GM12892 (cell line): Measurements from ENCODE around the gene KIF2A.
A peak's percentile ranks its signal among the peaks of the same experiment; 100 is the strongest.

Experiments
- DNase-seq: peaks from one replicate; pipeline ENCODE4 v3.0.0; 2011; ENCODE audit not compliant: insufficient read length
- FAIRE-seq: peaks from 2 replicates; lab custom pipeline; 2011; peaks lifted over from hg19 to GRCh38; lab: Jason Lieb, UNC
- POLR2A ChIP-seq: IDR thresholded peaks from 2 replicates; pipeline ENCODE4 v1.6.1; 2011; ENCODE audit warnings: low read depth, low read length, control low read depth
- POLR2AphosphoS5 ChIP-seq: IDR thresholded peaks from 2 replicates; pipeline ENCODE4 v1.6.1; 2011; ENCODE audit warnings: low read depth, low read length, control low read depth
- TAF1 ChIP-seq: IDR thresholded peaks from 2 replicates; pipeline ENCODE4 v1.6.1; 2011; ENCODE audit warnings: low read depth, mild to moderate bottlenecking, control low read depth, low read length, borderline replicate concordance

The KIF2A gene

DNA sequence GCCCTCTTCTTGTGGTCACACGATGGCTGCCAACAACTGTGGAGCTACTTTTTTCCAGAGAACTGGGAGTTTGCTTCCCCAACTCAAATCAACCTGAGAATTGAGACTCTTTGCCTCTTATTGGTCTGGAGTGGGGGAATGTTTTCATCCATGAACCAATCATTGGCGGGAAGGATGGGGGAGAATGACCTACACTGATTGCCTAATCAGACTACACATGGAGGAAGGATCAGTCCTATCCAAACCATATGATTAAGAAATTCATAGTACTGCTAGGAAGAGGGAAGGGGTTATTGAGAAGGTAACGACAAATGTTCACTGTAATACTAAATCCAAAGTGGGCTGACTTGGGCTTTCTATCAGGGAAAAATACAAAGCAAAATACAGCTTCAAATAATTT, 7.9 kb upstream of the KIF2A start:
- TF ChIP-seq TAF1, result no peak
- no peak for TF ChIP-seq POLR2AphosphoS5
- no peak for TF ChIP-seq POLR2A
- FAIRE-seq (no peak), DNase-seq (no peak)

DNA sequence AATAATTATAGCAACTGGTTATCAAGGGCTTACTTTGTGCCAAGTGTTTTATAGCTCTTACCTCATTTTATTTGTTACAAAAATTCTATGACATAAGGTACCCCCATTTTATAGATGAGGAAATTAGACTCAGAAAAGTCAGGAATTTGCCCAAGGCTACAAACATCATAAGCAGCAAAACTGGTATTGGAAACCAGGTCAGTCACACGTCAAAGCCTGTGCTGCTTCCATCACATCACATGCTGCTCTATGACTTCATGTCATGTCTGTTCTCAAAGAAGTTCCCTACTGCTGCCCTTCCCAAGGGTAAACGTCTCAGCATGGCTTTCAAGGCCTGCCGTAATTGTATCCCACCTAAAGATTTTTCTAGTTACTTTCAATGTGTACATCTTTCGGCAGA, 6.9 kb upstream of the KIF2A start:
- no peak for TF ChIP-seq TAF1
- TF ChIP-seq POLR2AphosphoS5, result no peak
- TF ChIP-seq POLR2A, result no peak
- DNase-seq (no peak), FAIRE-seq (peak; percentile 27)

DNA sequence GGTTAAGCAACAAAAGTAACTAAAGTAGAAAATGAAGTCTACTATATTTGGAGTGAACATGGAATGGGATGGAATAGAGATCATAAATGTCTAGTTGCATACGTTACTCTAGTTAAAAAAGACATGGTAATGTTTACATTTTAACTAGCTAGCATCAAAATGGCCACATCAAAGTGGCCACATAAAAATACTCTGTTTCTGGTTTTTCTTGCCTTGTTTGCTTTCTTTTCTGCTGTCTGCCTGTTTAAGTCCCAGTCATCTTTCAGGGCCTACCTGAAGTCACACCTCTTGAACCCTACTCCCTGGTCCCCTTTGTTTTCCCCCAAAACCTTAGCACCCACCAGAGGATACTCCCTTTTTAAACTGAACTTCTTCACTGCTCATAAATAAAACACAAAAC, 6.4 kb upstream of the KIF2A start:
- DNase-seq (no peak), FAIRE-seq (no peak)
- TF ChIP-seq POLR2AphosphoS5 (no peak), TAF1 (no peak), POLR2A (no peak)

DNA sequence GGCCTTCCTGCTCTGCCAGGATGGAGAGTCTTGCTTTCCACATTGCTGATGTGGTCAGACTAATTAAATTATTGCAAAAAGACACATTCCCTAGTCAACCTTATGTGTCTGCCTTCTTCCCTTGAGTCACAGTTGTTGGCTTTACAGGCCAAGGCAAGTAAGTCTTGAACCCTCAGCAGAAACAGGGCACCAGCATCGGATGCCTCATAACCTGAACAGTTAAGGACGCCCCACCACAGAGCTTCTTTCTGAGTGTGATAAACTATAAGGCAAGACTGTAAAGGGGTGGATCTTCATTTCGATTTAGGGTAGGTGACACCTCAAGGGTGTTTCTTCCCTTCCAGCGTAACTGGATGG, 670 bp upstream of the KIF2A start:
- FAIRE-seq (peak; percentile 54), DNase-seq (no peak)
- TF ChIP-seq TAF1 (no peak), POLR2A (no peak), POLR2AphosphoS5 (no peak)

DNA sequence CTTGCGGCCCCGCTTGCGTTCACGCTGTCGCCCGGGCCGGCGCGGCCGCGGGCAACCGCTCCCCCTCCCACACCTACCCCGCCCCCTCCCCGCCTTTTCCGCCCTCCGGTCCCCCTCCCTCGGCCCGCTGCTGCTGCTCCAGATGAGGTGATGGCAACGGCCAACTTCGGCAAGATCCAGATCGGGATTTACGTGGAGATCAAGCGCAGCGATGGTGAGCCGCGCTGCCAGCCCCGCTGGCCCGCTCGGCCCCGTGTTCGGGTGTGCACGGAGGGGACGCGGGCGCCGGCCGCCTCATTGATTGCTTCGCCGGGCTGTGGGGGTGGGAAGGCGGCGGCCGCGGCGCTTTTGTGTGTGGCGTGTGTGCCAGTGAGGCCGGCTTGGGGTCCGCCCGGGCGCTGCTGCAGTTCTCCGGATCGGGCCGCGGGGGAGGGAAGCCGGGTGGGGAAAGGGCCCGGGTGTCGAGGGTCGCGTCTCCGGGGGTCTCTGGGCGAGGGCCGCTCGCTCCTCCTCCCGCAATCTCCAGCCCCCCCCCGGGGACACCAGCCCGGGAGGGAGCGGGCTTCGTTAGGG, 403 bp downstream of the KIF2A start:
- no peak for DNase-seq
- TF ChIP-seq POLR2A, result no peak
- no peak for TF ChIP-seq TAF1
- TF ChIP-seq POLR2AphosphoS5, result no peak
- FAIRE-seq, result no peak

DNA sequence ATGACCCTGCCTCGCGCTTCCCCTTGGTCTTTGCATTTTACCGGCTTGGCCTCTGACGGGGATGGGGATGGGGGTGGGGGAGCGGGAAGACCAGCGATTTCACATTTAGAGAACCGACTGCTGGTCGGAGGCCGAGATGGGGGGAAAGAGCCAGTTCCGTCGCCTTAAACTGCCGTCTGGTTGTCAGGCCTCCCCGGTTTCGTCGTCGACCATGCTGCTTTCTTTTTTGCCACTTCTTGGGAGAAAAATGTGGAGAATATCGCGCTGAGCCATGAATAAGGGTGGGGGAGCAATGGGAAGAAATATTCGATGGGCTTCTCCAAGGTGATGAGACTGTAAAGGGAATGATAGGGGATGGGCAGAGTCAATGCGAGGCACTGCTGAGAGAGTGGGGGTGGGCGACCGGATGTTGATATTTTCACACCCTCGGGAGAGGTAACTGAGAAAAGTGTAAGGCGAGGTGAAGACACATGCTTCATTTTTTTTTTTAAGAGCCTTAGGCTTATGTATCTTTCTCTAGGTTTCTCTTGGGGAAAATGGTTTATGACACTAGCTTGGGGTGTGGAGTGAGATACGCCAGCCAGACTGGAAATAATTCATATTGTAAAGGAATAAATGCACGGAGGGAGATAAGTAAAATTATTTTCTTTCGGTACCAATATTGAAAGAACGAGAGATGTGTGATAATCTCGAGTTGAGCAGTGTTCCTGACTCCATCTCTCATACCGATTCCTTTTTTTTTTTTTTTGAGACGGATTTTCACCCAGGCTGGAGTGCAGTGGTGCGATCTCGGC, 1.1 kb downstream of the KIF2A start:
- TF ChIP-seq POLR2A (no peak), POLR2AphosphoS5 (no peak), TAF1 (no peak)
- peak; percentile 20 for DNase-seq
- peak; percentile 78 for FAIRE-seq

DNA sequence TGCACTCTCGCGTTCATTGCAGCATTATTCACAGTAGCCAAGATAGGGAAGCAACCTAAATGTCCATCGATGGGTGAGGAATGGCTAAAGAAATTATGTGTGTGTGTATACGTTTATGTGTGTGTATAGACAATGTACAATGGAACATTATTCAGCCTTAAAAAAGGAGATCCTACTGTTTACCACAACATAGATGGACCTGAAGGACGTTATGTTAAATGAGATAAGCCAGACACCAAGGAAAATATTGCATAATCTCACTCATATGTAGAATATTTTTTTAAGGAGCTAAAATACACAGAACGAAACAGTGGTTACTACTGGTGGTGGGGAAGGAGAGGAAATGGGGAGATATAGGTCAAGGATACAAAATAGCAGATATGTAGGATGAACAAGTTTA, 2.4 kb downstream of the KIF2A start:
- no peak for TF ChIP-seq TAF1
- TF ChIP-seq POLR2AphosphoS5, result no peak
- TF ChIP-seq POLR2A, result no peak
- no peak for FAIRE-seq
- DNase-seq, result no peak

DNA sequence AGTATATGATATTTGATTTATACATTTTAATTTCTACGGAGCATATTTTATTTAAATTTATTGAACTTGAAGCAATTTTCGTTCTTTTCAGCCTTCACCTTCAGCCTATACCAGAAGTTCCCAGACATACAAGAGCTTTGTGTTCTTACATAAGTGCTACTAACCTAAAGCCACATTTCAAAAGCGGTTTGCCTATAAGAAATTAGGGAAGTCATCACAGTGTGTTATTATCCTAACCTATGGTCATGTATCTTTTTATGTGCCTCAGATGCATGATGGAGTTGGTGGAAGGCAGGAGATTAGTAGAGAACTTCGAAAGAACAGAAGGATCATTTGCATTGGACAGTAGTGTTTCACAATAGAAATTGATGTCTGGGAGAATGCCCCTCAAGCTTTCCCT, 3.1 kb downstream of the KIF2A start:
- no peak for TF ChIP-seq POLR2A
- no peak for TF ChIP-seq POLR2AphosphoS5
- no peak for TF ChIP-seq TAF1
- no peak for FAIRE-seq
- no peak for DNase-seq

DNA sequence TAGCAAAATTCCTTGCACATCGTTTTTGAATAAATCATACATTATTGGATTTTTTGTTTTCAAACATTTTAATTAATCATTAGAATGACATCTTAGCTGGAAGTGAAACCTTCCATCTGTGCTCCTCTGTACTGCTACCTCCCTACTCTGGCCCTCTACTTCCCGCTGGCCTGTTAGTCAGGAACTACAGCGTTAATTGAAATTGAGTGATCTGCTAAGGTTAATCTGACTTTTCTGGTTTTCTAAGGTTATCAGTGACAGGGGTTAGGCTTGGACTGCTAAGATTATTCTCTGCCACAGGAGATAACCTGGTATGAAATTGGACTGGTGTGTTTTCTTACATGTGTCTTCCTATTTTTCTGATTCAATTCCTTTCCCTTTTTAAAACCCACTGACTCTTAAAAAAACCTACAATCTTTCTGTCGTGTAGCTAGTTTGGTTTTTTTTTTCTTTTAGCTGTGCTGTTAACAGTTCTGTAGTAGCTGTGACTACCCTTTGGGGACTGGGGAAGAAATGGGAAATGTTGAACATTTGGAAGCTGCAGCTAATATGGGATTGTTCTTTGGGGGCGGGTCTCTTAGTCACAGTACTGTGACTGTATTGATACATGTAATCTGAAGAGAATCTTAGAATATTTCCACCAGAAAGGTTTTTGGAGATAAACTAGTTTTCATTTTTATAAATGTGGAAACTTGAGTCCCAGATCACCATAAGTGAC, 4.6 kb downstream of the KIF2A start:
- no peak for DNase-seq
- no peak for TF ChIP-seq TAF1
- TF ChIP-seq POLR2AphosphoS5, result no peak
- TF ChIP-seq POLR2A, result no peak
- no peak for FAIRE-seq

DNA sequence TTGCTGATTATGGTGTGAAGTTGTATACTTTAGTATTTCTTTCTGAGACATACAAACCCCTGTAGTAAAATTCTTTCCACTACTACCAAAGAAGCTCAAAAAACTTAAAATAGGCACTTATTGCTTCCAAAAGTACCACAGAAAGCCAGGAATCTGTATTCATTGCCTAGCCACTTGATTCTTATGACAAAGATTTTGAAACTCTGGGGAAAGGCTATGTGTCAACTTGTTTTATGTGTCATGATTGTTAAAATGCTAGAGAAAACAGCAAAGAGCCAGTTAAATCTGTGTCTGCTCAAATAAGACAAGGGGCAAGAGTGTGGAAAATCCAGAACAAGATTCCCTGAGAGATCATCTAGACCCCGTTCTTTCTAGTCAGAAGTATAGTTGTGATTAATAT, 6.0 kb downstream of the KIF2A start:
- no peak for DNase-seq
- TF ChIP-seq TAF1, result no peak
- TF ChIP-seq POLR2A, result no peak
- TF ChIP-seq POLR2AphosphoS5, result no peak
- no peak for FAIRE-seq

DNA sequence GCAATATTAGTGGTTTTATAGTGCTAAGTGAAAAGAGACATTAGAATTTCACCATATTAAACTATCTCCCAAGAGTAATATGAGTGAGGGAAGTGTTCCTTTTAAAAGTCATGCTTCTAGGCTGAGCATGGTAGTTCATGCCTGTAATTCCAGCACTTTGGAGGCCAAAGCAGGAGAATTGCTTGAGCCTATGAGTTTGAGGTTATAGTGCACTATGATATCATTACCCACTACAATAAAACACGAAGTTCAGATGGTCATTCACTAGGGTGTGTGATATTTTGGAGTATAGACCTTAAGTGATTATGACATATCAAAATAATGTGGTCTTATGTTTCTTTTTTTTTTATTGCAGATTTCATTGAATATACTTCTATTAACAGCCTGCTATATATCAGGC, 6.7 kb downstream of the KIF2A start:
- TF ChIP-seq POLR2A (no peak), POLR2AphosphoS5 (no peak), TAF1 (no peak)
- FAIRE-seq (no peak), DNase-seq (no peak)

DNA sequence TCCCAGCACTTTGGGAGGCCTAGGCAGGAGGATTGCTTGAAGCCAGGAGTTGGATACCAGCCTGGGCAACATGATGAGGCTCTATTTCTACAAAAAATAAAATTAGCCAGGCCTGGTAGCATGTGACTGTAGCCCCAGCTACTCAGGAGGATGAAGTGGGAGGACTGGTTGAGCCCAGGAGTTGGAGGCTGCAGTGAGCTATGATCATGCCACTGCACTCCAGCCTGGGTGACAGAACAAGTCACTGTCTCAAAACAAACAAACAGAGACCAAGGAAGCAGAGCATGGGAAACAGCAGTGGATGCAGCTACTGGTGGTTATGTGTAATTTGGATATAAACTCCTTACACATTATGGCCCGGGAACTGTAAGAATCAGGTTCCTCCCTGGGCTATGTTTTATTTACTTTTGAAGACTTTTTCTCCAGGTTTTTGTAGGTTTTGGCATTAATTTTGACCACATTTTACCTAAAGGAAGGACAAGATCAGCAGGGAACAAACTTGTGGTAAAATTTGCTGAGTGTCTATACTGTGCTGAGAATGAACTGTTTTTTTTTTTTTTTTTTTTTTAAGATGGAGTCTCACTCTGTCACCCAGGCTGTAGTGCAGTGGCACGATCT, 8.3 kb downstream of the KIF2A start:
- TF ChIP-seq TAF1, result no peak
- TF ChIP-seq POLR2AphosphoS5, result no peak
- TF ChIP-seq POLR2A, result no peak
- FAIRE-seq, result peak; percentile 5
- no peak for DNase-seq
